Adrenal gland (tissue), 12 donors: ENCODE data around the gene ANTXRL. TPM values are rescaled to one million over a fixed set of nuclear protein-coding genes. Genes with fewer than 3 reads are reported as not detected.
"Not testable (repeated sequence)": the region's sequence is repeated elsewhere in the genome, so short reads cannot be mapped to it uniquely, and the experiment has no call there.

Experiments
- DNase-seq, 7 donors: peaks; one replicate each; pipeline ENCODE4 v3.0.0-alpha.2; 2019 to 2020
- H3K27ac ChIP-seq, 5 donors: fragments of 200-600 bp; sonication (generic) in 4 of 5; 1 replicate in 3 of 5; 2 replicates in 2 of 5; pipeline versions ENCODE4 v1.5.1 to v1.8.0; 2016 to 2020; ENCODE audit warnings: mild to moderate bottlenecking in 1 of 5
- H3K27me3 ChIP-seq: fragments of 200-600 bp; 2 replicates; pipeline ENCODE4 v1.8.0; 2021
- H3K36me3 ChIP-seq, 2 donors: fragments of 200-600 bp; replicated peaks in 1 of 2; 1 replicate in 1 of 2; 2 replicates in 1 of 2; pipeline versions ENCODE4 v1.5.1 to v1.8.0; 2018 to 2022
- H3K4me1 ChIP-seq, 2 donors: fragments of 200-600 bp; replicated peaks in 1 of 2; 1 replicate in 1 of 2; 2 replicates in 1 of 2; pipeline versions ENCODE4 v1.5.1 to v1.8.0; 2018 to 2021
- H3K4me3 ChIP-seq, 4 donors: fragments of 200-600 bp; sonication (generic) in 3 of 4; one replicate each; pipeline ENCODE4 v1.5.1; 2016 to 2018
- H3K9me3 ChIP-seq, 3 donors: fragments of 200-600 bp; sonication (generic) in 1 of 3; replicated peaks in 1 of 3; 1 replicate in 2 of 3; 2 replicates in 1 of 3; pipeline versions ENCODE4 v1.5.1 to v1.8.0; 2016 to 2021
- CTCF ChIP-seq, 6 experiments: fragments of 450-650 bp in 4 of 6; fragments of 200-600 bp in 2 of 6; sonication (generic) in 1 of 6; IDR thresholded peaks; 1 replicate in 5 of 6; 2 replicates in 1 of 6; pipeline versions ENCODE4 v1.5.1 to v1.8.0; 2016 to 2021; ENCODE audit warnings: antibody characterized with exemption in 6 of 6, mild to moderate bottlenecking in 2 of 6, moderate library complexity in 1 of 6
- POLR2A ChIP-seq, 2 donors: fragments of 450-650 bp; IDR thresholded peaks; one replicate each; pipeline ENCODE4 v1.6.1; 2017; ENCODE audit warnings: antibody characterized with exemption in 2 of 2, mild to moderate bottlenecking in 2 of 2, moderate library complexity in 1 of 2
- WGBS, 4 donors: extraction: QIAGEN DNeasy Blood & Tissue Kit in 2 of 4; methylation state at CpG; one replicate each; pipeline versions ENCODE4 v1.1.5 to v1.1.7; 2013 to 2017; 5-methylcytosine and 5-hydroxymethylcytosine counted together
- intact Hi-C, 2 donors: fragments of 100-400 bp; cut with DNase I; formaldehyde crosslinking; loops; one replicate each; pipeline versions ENCODE4 v1.14.1 to v1.15.0; 2022 to 2023
- polyA plus RNA-seq, 3 donors: library from polyadenylated mRNA; stranded (reverse); fragments of 200-250 nt in 2 of 3; fragments of 350-450 nt in 1 of 3; fragmentation: Illumina TruSeq in 1 of 3; extraction: RNeasy Lipid Tissue Mini Kit (QIAGEN cat#74804) in 1 of 3; gene quantifications; one replicate each; pipeline ENCODE4 v1.2.3, GENCODE V29; 2013 to 2014
- total RNA-seq, 9 donors: library from RNA; depleted of rRNA in 4 of 9; stranded (reverse); fragments of >200 nt in 4 of 9; fragments of 120-200 nt in 1 of 9; fragmentation: NEBNext Ultra II Directional in 1 of 9; extraction: Animal tissue kit (Norgen Biotek cat#: 25700) in 1 of 9; gene quantifications; one replicate each; pipeline versions ENCODE4 v1.1.0 to v1.2.4, GENCODE V29; 2013 to 2023
- donor health status: healthy with polysubstance abuse.
- donor health status: Bipolar disorder and iron deficiency.
- donor health status: DM: yes; HTN: yes; CAD: no.
- donor health status: DM: no; HTN: no; CAD: no.
- donor health status: DM: no; HTN: no; CAD: no.
- donor health status: DM: yes; HTN: yes; CAD: no.

ANTXRL gene
- total and polyA plus RNA-seq, 12 donors: 0.11 to 1.3 (median 0.43) TPM; not detected in 6

- Histone ChIP-seq H3K4me1 (no peaks in the 10 kb centered on the region), H3K9me3 (no peaks in the 10 kb centered on the region), H3K36me3 (no peaks in the 10 kb centered on the region), H3K4me3 (no peak overlapping the region), H3K27me3 (no peaks in the 10 kb centered on the region), H3K27ac (no peak overlapping the region)
- no peak for TF ChIP-seq POLR2A (IDR thresholded peaks at IDR 0.05)
- TF ChIP-seq CTCF (IDR thresholded peaks at IDR 0.05): no peak
- DNase-seq: peak in 1 of 7 donors; percentile 65
- intact Hi-C loops: no loop called here
- WGBS, 4 donors: 83 to 92% (median 88%) methylated on average over 5 to 14 of the region's 14 CpGs
Observed at GRCh38 chr10:46247808-46248569, 38.8 kb upstream of the ANTXRL start.

DNA sequence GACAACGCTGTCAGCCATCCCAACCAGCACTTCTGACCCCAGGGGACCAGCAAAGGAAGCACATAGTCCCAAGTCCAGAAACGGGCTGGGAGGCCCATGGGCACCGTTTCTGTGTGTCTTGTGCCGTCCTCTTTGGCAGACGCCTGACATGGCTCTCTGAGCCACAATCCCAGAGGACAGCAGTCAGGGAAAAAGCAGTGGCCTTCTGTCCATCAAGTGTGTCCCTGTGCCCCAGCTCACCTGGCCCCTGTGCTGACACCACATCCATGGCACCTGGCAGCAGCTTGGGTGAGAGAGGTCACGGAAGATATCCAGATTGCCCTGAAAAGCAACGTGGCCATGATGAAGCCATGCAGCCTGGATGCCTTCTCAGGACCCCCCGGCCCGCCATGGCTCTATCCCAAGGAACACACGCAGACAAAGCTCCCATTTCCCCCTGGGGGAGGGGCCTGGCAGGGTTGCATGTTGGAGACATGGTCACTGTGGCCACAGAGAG lies 38.1 kb upstream of the ANTXRL start:
- Histone ChIP-seq H3K4me1 (no peaks in the 10 kb centered on the region), H3K27ac (no peak overlapping the region), H3K27me3 (no peaks in the 10 kb centered on the region), H3K9me3 (no peaks in the 10 kb centered on the region), H3K4me3 (no peak overlapping the region), H3K36me3 (no peaks in the 10 kb centered on the region)
- DNase-seq: peak in 2 of 7 donors; percentile 11 to 30
- 75 to 88% (median 79%) methylated on average over 5 to 10 of the region's 10 CpGs for WGBS, 4 donors
- intact Hi-C loops: no loop called here
- TF ChIP-seq POLR2A (IDR thresholded peaks at IDR 0.05) (no peak), CTCF (IDR thresholded peaks at IDR 0.05) (no peak)

GRCh38 chr10:46249617-46250344 lies 37.0 kb upstream of the ANTXRL start:
- intact Hi-C loops, H3K4me1 ChIP-seq, H3K4me3 ChIP-seq, H3K27me3 ChIP-seq, H3K36me3 ChIP-seq, H3K27ac ChIP-seq, H3K9me3 ChIP-seq, DNase-seq: not testable (repeated sequence)
- 88 to 96% (median 91%) methylated on average over 4 to 8 of the region's 9 CpGs for WGBS, 4 donors

- no peak for DNase-seq
- WGBS, 4 donors: 82 to 89% (median 89%) methylated on average over 4 to 5 of the region's 5 CpGs
- TF ChIP-seq POLR2A (IDR thresholded peaks at IDR 0.05) (no peak), CTCF (IDR thresholded peaks at IDR 0.05) (no peak)
- intact Hi-C loops: no loop called here
- Histone ChIP-seq H3K27ac (no peak overlapping the region), H3K36me3 (no peaks in the 10 kb centered on the region), H3K4me1 (no peaks in the 10 kb centered on the region), H3K27me3 (no peaks in the 10 kb centered on the region), H3K4me3 (no peak overlapping the region), H3K9me3 (no peaks in the 10 kb centered on the region)
Observed at GRCh38 chr10:46250481-46250880, 36.3 kb upstream of the ANTXRL start.
